Stimulated activated memory B cell treated with anti-CD40 and anti-IgM and Interleukin-4, amounts not matched to agents 10 μg/mL and 1 μg/mL and 100 μg/mL, for 72 hours (primary cell): Measurements from ENCODE around the gene XAB2.
A peak's percentile ranks its signal among the peaks of the same experiment; 100 is the strongest.

Source experiments
- ATAC-seq: fragments of 150-1000 bp; cut with Tn5 transposase; 2 replicates; pipeline ENCODE4 v1.10.0; 2021
- H3K27ac Mint-ChIP-seq: one replicate; pipeline ENCODE4 v1.8.0; 2022; ENCODE audit warnings: mild to moderate bottlenecking, mixed read lengths
- H3K27me3 Mint-ChIP-seq: one replicate; pipeline ENCODE4 v1.8.0; 2022; ENCODE audit warnings: mixed read lengths
- H3K36me3 Mint-ChIP-seq: one replicate; pipeline ENCODE4 v1.8.0; 2022; ENCODE audit warnings: mixed read lengths
- H3K4me1 Mint-ChIP-seq: one replicate; pipeline ENCODE4 v1.8.0; 2022; ENCODE audit warnings: mixed read lengths
- H3K4me3 Mint-ChIP-seq: one replicate; pipeline ENCODE4 v1.8.0; 2022; ENCODE audit warnings: mild to moderate bottlenecking, moderate library complexity, mixed read lengths
- H3K9me3 Mint-ChIP-seq: one replicate; pipeline ENCODE4 v1.8.0; 2022; ENCODE audit warnings: mixed read lengths

XAB2 gene

GRCh38 chr19:7642295-7643030 is 13.1 kb upstream of the XAB2 start:
- no peaks in the 10 kb centered on the region for H3K27me3 Mint-ChIP-seq
- no peak overlapping the region for H3K4me3 Mint-ChIP-seq
- H3K36me3 Mint-ChIP-seq: peaks cover 70% of the 10 kb centered on the region
- ATAC-seq: no peak
- no peak overlapping the region for H3K27ac Mint-ChIP-seq
- peaks cover 34% of the 10 kb centered on the region for H3K4me1 Mint-ChIP-seq
- peaks cover 4% of the 10 kb centered on the region for H3K9me3 Mint-ChIP-seq

GRCh38 chr19:7641290-7642276 is 12.2 kb upstream of the XAB2 start:
- H3K9me3 Mint-ChIP-seq: peaks cover 4% of the 10 kb centered on the region
- H3K27me3 Mint-ChIP-seq: no peaks in the 10 kb centered on the region
- no peak overlapping the region for H3K27ac Mint-ChIP-seq
- no peak overlapping the region for H3K4me3 Mint-ChIP-seq
- peaks cover 66% of the 10 kb centered on the region for H3K36me3 Mint-ChIP-seq
- peaks cover 39% of the 10 kb centered on the region for H3K4me1 Mint-ChIP-seq
- ATAC-seq: no peak

- Mint-ChIP-seq H3K27me3 (no peaks in the 10 kb centered on the region), H3K36me3 (peaks cover 58% of the 10 kb centered on the region), H3K9me3 (peaks cover 4% of the 10 kb centered on the region), H3K4me1 (peaks cover 46% of the 10 kb centered on the region), H3K27ac (no peak overlapping the region), H3K4me3 (no peak overlapping the region)
- no peak for ATAC-seq
Measured at GRCh38 chr19:7640803-7641202, 11.5 kb upstream of the XAB2 start.

- H3K36me3 Mint-ChIP-seq: peaks cover 52% of the 10 kb centered on the region
- H3K27me3 Mint-ChIP-seq: no peaks in the 10 kb centered on the region
- H3K4me1 Mint-ChIP-seq: peaks cover 52% of the 10 kb centered on the region
- ATAC-seq: no peak
- H3K27ac Mint-ChIP-seq: no peak overlapping the region
- H3K4me3 Mint-ChIP-seq: no peak overlapping the region
- peaks cover 4% of the 10 kb centered on the region for H3K9me3 Mint-ChIP-seq
Measured at GRCh38 chr19:7639863-7640348, 10.6 kb upstream of the XAB2 start.

GRCh38 chr19:7638802-7639465 is 9.6 kb upstream of the XAB2 start:
- Mint-ChIP-seq H3K27ac (no peak overlapping the region), H3K9me3 (peaks cover 4% of the 10 kb centered on the region), H3K4me3 (no peak overlapping the region), H3K27me3 (no peaks in the 10 kb centered on the region), H3K4me1 (peaks cover 55% of the 10 kb centered on the region), H3K36me3 (peaks cover 43% of the 10 kb centered on the region)
- ATAC-seq: no peak

GRCh38 chr19:7637374-7638256 is 8.3 kb upstream of the XAB2 start:
- ATAC-seq: peak; percentile 1
- peak overlapping the region; percentile 97 for H3K27ac Mint-ChIP-seq
- H3K9me3 Mint-ChIP-seq: peaks cover 4% of the 10 kb centered on the region
- peak overlapping the region; percentile 91 for H3K4me3 Mint-ChIP-seq
- H3K4me1 Mint-ChIP-seq: peaks cover 57% of the 10 kb centered on the region
- H3K27me3 Mint-ChIP-seq: no peaks in the 10 kb centered on the region
- peaks cover 35% of the 10 kb centered on the region for H3K36me3 Mint-ChIP-seq

GRCh38 chr19:7636691-7637373 is 7.5 kb upstream of the XAB2 start, which contains the start of gene STXBP2:
STXBP2 (plus strand) TSS chr19:7637110; CDS start chr19:7637150, 40 bp downstream.
- Mint-ChIP-seq H3K4me3 (peak within 1 kb of the TSS; percentile 91), H3K27me3 (no peaks in the 10 kb centered on the region), H3K27ac (peak within 1 kb of the TSS; percentile 97), H3K4me1 (peaks cover 55% of the 10 kb centered on the region), H3K9me3 (peaks cover 4% of the 10 kb centered on the region), H3K36me3 (peaks cover 35% of the 10 kb centered on the region)
- peak; percentile 96 for ATAC-seq

GRCh38 chr19:7636317-7636690 is 7.0 kb upstream of the XAB2 start:
- ATAC-seq: no peak
- H3K4me3 Mint-ChIP-seq: peak overlapping the region; percentile 91
- peaks cover 59% of the 10 kb centered on the region for H3K4me1 Mint-ChIP-seq
- H3K27ac Mint-ChIP-seq: peak overlapping the region; percentile 97
- peaks cover 4% of the 10 kb centered on the region for H3K9me3 Mint-ChIP-seq
- peaks cover 33% of the 10 kb centered on the region for H3K36me3 Mint-ChIP-seq
- H3K27me3 Mint-ChIP-seq: no peaks in the 10 kb centered on the region

GRCh38 chr19:7635670-7636069 is 6.3 kb upstream of the XAB2 start:
- peak overlapping the region; percentile 91 for H3K4me3 Mint-ChIP-seq
- H3K36me3 Mint-ChIP-seq: peaks cover 33% of the 10 kb centered on the region
- peaks cover 65% of the 10 kb centered on the region for H3K4me1 Mint-ChIP-seq
- no peaks in the 10 kb centered on the region for H3K27me3 Mint-ChIP-seq
- peaks cover 4% of the 10 kb centered on the region for H3K9me3 Mint-ChIP-seq
- no peak for ATAC-seq
- H3K27ac Mint-ChIP-seq: peak overlapping the region; percentile 97

GRCh38 chr19:7633698-7634097 is 4.4 kb upstream of the XAB2 start, which contains the start of gene PCP2:
PCP2 (minus strand) TSS chr19:7633719; CDS start chr19:7633457, 262 bp downstream.
- no peak for ATAC-seq
- Mint-ChIP-seq H3K4me3 (no peak within 1 kb of the TSS), H3K4me1 (peaks cover 67% of the 10 kb centered on the region), H3K9me3 (no peaks in the 10 kb centered on the region), H3K36me3 (peaks cover 26% of the 10 kb centered on the region), H3K27ac (no peak within 1 kb of the TSS), H3K27me3 (no peaks in the 10 kb centered on the region)

GRCh38 chr19:7632340-7633203 is 3.2 kb upstream of the XAB2 start:
- Mint-ChIP-seq H3K4me1 (peaks cover 67% of the 10 kb centered on the region), H3K36me3 (peaks cover 26% of the 10 kb centered on the region), H3K27ac (no peak overlapping the region), H3K4me3 (no peak overlapping the region), H3K9me3 (no peaks in the 10 kb centered on the region), H3K27me3 (no peaks in the 10 kb centered on the region)
- no peak for ATAC-seq

- H3K36me3 Mint-ChIP-seq: peaks cover 32% of the 10 kb centered on the region
- H3K27me3 Mint-ChIP-seq: no peaks in the 10 kb centered on the region
- no peak for ATAC-seq
- H3K4me1 Mint-ChIP-seq: peaks cover 69% of the 10 kb centered on the region
- H3K9me3 Mint-ChIP-seq: no peaks in the 10 kb centered on the region
- H3K4me3 Mint-ChIP-seq: no peak overlapping the region
- H3K27ac Mint-ChIP-seq: no peak overlapping the region
Measured at GRCh38 chr19:7631577-7631976, 2.2 kb upstream of the XAB2 start.
